ENCODE data around the gene EFL1. TPM values are rescaled to one million over a fixed set of nuclear protein-coding genes. Genes with fewer than 3 reads are reported as not detected.

EFL1 gene
- polyA plus RNA-seq, 1 donor from 2014 or later, result 17.4 TPM

DNA sequence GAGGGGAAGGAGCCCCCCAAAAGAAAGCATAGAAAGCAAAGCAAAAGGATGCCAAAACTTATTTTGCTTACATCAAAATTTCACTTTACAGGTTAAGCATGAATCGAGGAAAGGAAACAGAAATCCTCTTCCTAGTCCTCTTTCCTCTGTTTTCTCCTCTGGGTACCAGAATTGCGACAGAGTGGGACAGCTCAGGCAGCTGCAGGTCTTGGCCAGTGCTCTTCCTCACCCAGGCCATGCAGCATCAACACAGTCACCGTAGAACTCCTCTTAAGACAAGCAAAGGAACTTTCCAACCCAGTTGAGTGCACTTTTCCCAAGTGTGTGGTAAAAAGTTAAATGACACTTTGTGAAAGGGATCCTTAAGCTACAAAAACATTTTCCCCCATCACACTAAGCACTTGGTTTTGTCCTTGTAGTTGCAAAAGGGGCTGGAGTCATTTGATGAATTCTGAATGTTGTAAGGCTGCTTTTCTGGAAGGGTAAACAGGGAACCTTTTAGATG is 170.8 kb downstream of the EFL1 start:
- peaks cover 4% of the 10 kb centered on the region for H3K36me3 Mint-ChIP-seq
- H3K27ac Mint-ChIP-seq, result no peak overlapping the region
- H3K9me3 Mint-ChIP-seq, result peaks cover 0 to 2% (median 0%) of the 10 kb centered on the region in 3 donors
- H3K4me1 Mint-ChIP-seq, result peaks cover 0 to 1% (median 0%) of the 10 kb centered on the region in 3 donors
- peaks cover 2% of the 10 kb centered on the region for H3K27me3 Mint-ChIP-seq
- no peak overlapping the region for H3K4me3 Mint-ChIP-seq

DNA sequence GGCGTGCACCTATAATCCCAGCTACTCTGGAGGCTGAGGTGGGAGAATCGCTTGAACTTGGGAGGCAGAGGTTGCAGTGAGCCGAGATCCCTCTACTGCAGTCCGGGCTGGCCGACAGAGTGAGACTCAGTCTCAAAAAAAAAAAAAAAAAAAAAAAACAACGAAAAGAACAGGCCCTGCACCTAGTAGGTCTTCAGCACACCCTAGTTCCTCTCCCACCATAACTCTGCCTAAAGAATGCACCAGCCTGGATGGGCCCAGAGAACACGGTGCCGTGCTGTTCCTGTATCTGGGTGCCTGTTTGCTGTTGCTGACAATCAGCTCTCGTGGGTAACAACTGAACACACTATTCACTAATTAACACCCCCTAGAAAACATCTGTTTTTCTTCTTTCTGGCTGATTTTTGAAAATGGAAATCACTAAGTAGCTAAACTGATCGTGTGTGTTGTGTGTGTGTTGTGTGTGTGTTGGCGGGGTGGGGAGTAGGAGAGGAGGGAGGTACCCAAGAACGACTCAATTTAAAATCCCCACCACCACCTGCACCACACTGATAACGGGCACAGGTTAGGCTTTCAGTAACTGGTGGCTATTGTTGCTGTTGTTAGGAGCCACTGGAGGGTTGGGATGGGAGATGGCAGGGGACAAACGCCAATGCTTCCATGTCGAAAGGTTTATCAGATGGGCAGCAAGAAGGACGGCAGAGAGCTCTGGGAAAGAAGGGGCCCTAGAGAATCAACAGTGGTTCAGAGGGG is 176.1 kb downstream of the EFL1 start:
- peaks cover 0 to 2% (median 0%) of the 10 kb centered on the region in 3 donors for H3K9me3 Mint-ChIP-seq
- no peaks in the 10 kb centered on the region for H3K36me3 Mint-ChIP-seq
- H3K27me3 Mint-ChIP-seq, result peaks cover 8% of the 10 kb centered on the region
- no peaks in the 10 kb centered on the region for H3K4me1 Mint-ChIP-seq
- no peak overlapping the region for H3K27ac Mint-ChIP-seq
- no peak overlapping the region for H3K4me3 Mint-ChIP-seq

DNA sequence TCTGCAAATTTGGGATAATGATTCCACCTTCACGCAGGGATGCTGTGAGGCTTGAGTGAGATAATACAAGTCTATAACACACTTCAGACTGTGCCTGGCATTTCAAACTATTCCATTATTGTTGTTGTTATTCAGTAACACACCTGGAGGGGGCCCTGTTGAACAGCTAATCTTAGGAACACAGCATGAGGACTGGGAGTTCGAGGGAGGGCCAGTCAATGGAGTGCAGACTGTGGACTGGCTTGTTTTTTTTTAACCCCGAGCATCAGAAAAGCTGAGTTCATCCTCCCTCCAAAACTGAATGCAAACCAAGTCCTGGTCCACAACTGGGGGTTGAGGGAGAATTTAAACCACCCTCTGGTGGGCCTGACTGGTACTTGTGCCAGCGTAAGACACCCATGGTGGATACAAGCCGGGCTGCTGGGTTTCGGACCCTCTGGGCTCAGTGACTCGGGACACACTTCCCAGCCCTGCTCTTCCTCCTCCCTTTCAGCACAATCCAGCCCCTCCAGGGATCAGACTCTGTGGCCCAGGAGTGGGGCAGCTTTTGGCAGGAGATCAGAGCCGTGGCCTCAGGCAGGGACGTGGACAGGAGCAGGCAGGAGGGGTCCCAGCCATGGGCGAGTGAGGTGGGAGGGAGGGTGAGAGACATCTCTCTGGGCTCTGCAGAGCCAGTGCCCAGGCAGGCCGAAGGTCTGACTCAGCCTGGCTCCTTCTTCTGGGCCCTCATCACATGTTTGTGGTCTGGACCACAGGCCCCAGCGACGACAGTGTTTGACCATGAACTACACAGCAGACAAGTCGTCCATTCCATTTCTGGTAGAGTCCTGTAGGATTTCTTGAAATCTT is 180.4 kb downstream of the EFL1 start:
- no peaks in the 10 kb centered on the region for H3K36me3 Mint-ChIP-seq
- H3K4me1 Mint-ChIP-seq, result peaks cover 0 to 2% (median 0%) of the 10 kb centered on the region in 3 donors
- H3K27me3 Mint-ChIP-seq, result peaks cover 13% of the 10 kb centered on the region
- H3K27ac Mint-ChIP-seq, result no peak overlapping the region
- no peak overlapping the region for H3K4me3 Mint-ChIP-seq
- H3K9me3 Mint-ChIP-seq, result no peaks in the 10 kb centered on the region

DNA sequence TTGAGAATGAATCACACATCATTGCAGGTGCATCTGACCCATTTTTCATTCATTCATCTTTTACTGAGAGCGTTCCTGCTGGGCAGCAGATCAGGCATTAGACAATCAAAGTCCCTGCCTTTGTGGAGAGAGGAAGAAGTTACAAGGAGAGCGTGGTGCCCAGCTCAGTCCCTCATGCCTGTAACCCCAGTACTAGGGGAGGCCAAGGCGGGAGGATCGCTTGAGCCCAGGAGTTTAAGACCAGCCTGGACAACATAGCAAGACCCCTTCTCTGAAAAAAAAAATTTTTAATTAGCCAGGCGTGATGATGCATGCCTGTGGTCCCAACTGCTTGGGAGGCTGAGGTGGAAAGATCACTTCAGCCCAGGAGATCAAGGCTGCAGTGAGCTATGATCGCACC is 181.8 kb downstream of the EFL1 start:
- H3K27ac Mint-ChIP-seq, result no peak overlapping the region
- peaks cover 17% of the 10 kb centered on the region for H3K27me3 Mint-ChIP-seq
- H3K36me3 Mint-ChIP-seq, result peaks cover under 1% of the 10 kb centered on the region
- H3K4me3 Mint-ChIP-seq, result no peak overlapping the region
- no peaks in the 10 kb centered on the region for H3K9me3 Mint-ChIP-seq
- peaks cover 0 to 2% (median 0%) of the 10 kb centered on the region in 3 donors for H3K4me1 Mint-ChIP-seq

Other genes starting within 250 kb of the EFL1 start
- gene MEX3B, start 216.7 kb downstream of the EFL1 start, polyA plus RNA-seq, result not detected
- 4.2 TPM for gene SAXO2, start 84 bp upstream of the EFL1 start, polyA plus RNA-seq
- gene GOLGA6L10, start 86.7 kb upstream of the EFL1 start, polyA plus RNA-seq, result 0.19 TPM
- 0.60 TPM for gene GOLGA6L9, start 167.1 kb upstream of the EFL1 start, polyA plus RNA-seq

All from IgD-negative memory B cell (primary cell).